ENCODE measurements around the gene FBXW7. TPM values are rescaled to one million over a fixed set of nuclear protein-coding genes. Genes with fewer than 3 reads are reported as not detected.

Gene FBXW7
- total RNA-seq, 1 donor from 2014 or later = 39.2 TPM

GRCh38 chr4:152478461-152479237 is 57.2 kb downstream of the FBXW7 start:
- DNase-seq (ENCODE audit: low read depth) = no peak

- DNase-seq (ENCODE audit: low read depth) = no peak
Measured at GRCh38 chr4:152476796-152477195, 59.1 kb downstream of the FBXW7 start.

GRCh38 chr4:152471251-152471792 is 64.6 kb downstream of the FBXW7 start:
- DNase-seq (ENCODE audit: low read depth) = no peak

- DNase-seq (ENCODE audit: low read depth) = no peak
Measured at GRCh38 chr4:152468408-152468807, 67.5 kb downstream of the FBXW7 start.

GRCh38 chr4:152467101-152467500 is 68.8 kb downstream of the FBXW7 start:
- DNase-seq (ENCODE audit: low read depth) = no peak

GRCh38 chr4:152464030-152464823 is 71.7 kb downstream of the FBXW7 start:
- no peak for DNase-seq (ENCODE audit: low read depth)

- no peak for DNase-seq (ENCODE audit: low read depth)
Measured at GRCh38 chr4:152463562-152463961, 72.3 kb downstream of the FBXW7 start.

- DNase-seq (ENCODE audit: low read depth) = no peak
Measured at GRCh38 chr4:152462695-152463094, 73.2 kb downstream of the FBXW7 start.

- DNase-seq (ENCODE audit: low read depth) = no peak
Measured at GRCh38 chr4:152462047-152462446, 73.8 kb downstream of the FBXW7 start.

GRCh38 chr4:152460488-152460887 is 75.4 kb downstream of the FBXW7 start:
- DNase-seq (ENCODE audit: low read depth) = peak; percentile 64

GRCh38 chr4:152459326-152459725 is 76.6 kb downstream of the FBXW7 start:
- no peak for DNase-seq (ENCODE audit: low read depth)

- no peak for DNase-seq (ENCODE audit: low read depth)
Measured at GRCh38 chr4:152458801-152459302, 77.0 kb downstream of the FBXW7 start.

GRCh38 chr4:152456609-152457008 is 79.3 kb downstream of the FBXW7 start:
- DNase-seq (ENCODE audit: low read depth) = no peak

GRCh38 chr4:152455311-152455710 is 80.6 kb downstream of the FBXW7 start:
- DNase-seq (ENCODE audit: low read depth) = no peak

GRCh38 chr4:152454398-152455011 is 81.4 kb downstream of the FBXW7 start:
- peak; percentile 22 for DNase-seq (ENCODE audit: low read depth)

- DNase-seq (ENCODE audit: low read depth) = no peak
Measured at GRCh38 chr4:152451496-152451895, 84.4 kb downstream of the FBXW7 start.

- no peak for DNase-seq (ENCODE audit: low read depth)
Measured at GRCh38 chr4:152448854-152449253, 87.0 kb downstream of the FBXW7 start.

- DNase-seq (ENCODE audit: low read depth) = no peak
Measured at GRCh38 chr4:152448038-152448707, 87.7 kb downstream of the FBXW7 start.

GRCh38 chr4:152443859-152444258 is 92.0 kb downstream of the FBXW7 start:
- DNase-seq (ENCODE audit: low read depth) = no peak

- no peak for DNase-seq (ENCODE audit: low read depth)
Measured at GRCh38 chr4:152437561-152437960, 98.3 kb downstream of the FBXW7 start.

- DNase-seq (ENCODE audit: low read depth) = no peak
Measured at GRCh38 chr4:152436384-152436783, 99.5 kb downstream of the FBXW7 start.
